ENCODE results near the gene RNF41.

RNF41 gene

GRCh38 chr12:56153678-56154065 is 68.0 kb downstream of the RNF41 start:
- WGBS = 90% methylated on average over 4 of the region's 5 CpGs
- H2AK5ac ChIP-seq (ENCODE audit: low read length, severe bottlenecking) = no peak overlapping the region
- peaks cover 19% of the 10 kb centered on the region for H3K79me1 ChIP-seq (replicated peaks; ENCODE audit: low read length, poor library complexity, severe bottlenecking)
- no peak overlapping the region for H3K4me2 ChIP-seq (ENCODE audit: low read length, poor library complexity, severe bottlenecking)
- no peak overlapping the region for H4K91ac ChIP-seq (ENCODE audit: low read length)
- H3K9ac ChIP-seq (ENCODE audit: low read length) = peak overlapping the region; percentile 98
- H3K4ac ChIP-seq (ENCODE audit: low read depth in 1 of 2, low read length in 2 of 2) = no peak overlapping the region
- H3K27ac ChIP-seq (ENCODE audit: low read length, poor library complexity, severe bottlenecking) = no peak overlapping the region
- no peak for DNase-seq
- no peak overlapping the region for H3K18ac ChIP-seq (ENCODE audit: low read depth in 1 of 2, low read length in 2 of 2)
- H2BK120ac ChIP-seq (ENCODE audit: low read depth, low read length) = no peak overlapping the region
- no peak overlapping the region for H4K8ac ChIP-seq (ENCODE audit: low read length)
- H3K36me3 ChIP-seq (ENCODE audit: control insufficient read depth in 1 of 2, insufficient read depth in 2 of 2, low read depth in 1 of 2, low read length in 2 of 2) = peaks cover 16 to 19% of the 10 kb centered on the region in 2 experiments
- H3K14ac ChIP-seq (ENCODE audit: low read length in 2 of 2) = no peak overlapping the region
- H3K23ac ChIP-seq (ENCODE audit: low read length in 2 of 2) = no peak overlapping the region
- H2BK15ac ChIP-seq (ENCODE audit: low read depth, poor library complexity, severe bottlenecking) = no peak overlapping the region
- no peaks in the 10 kb centered on the region for H3K27me3 ChIP-seq (ENCODE audit: control insufficient read depth in 1 of 2, insufficient read depth in 1 of 2, low read length in 2 of 2)
- H3K4me1 ChIP-seq (ENCODE audit: control insufficient read depth, insufficient read depth, low read depth, low read length) = peaks cover 13% of the 10 kb centered on the region
- no peaks in the 10 kb centered on the region for H3K9me3 ChIP-seq (ENCODE audit: control insufficient read depth, low read length)
- no peak overlapping the region for H2BK12ac ChIP-seq (ENCODE audit: low read length in 2 of 2)
- H2AFZ ChIP-seq (ENCODE audit: low read depth, low read length) = no peak overlapping the region
- H3K4me3 ChIP-seq (ENCODE audit: insufficient read depth in 1 of 2, low read depth in 1 of 2, low read length in 2 of 2) = peak overlapping the region in 1 of 2 experiments; percentile 93
- no peak overlapping the region for H2BK5ac ChIP-seq (ENCODE audit: low read depth, low read length, poor library complexity, severe bottlenecking)

- Histone ChIP-seq H4K8ac (ENCODE audit: low read length) (peak overlapping the region; percentile 76), H3K23ac (ENCODE audit: low read length in 2 of 2) (peak overlapping the region; percentile 16 to 53), H3K27ac (ENCODE audit: low read length, poor library complexity, severe bottlenecking) (no peak overlapping the region), H2BK5ac (ENCODE audit: low read depth, low read length, poor library complexity, severe bottlenecking) (no peak overlapping the region), H4K91ac (ENCODE audit: low read length) (peak overlapping the region; percentile 70), H3K9me3 (ENCODE audit: control insufficient read depth, low read length) (no peaks in the 10 kb centered on the region), H3K4me3 (ENCODE audit: insufficient read depth in 1 of 2, low read depth in 1 of 2, low read length in 2 of 2) (peak overlapping the region; percentile 54 to 93), H2AK5ac (ENCODE audit: low read length, severe bottlenecking) (peak overlapping the region; percentile 79), H2BK120ac (ENCODE audit: low read depth, low read length) (no peak overlapping the region), H2AFZ (ENCODE audit: low read depth, low read length) (no peak overlapping the region), H3K14ac (ENCODE audit: low read length in 2 of 2) (peak overlapping the region in 1 of 2 experiments; percentile 36), H3K27me3 (ENCODE audit: control insufficient read depth in 1 of 2, insufficient read depth in 1 of 2, low read length in 2 of 2) (no peaks in the 10 kb centered on the region), H3K4ac (ENCODE audit: low read depth in 1 of 2, low read length in 2 of 2) (peak overlapping the region in 1 of 2 experiments; percentile 2), H3K4me1 (ENCODE audit: control insufficient read depth, insufficient read depth, low read depth, low read length) (peaks cover 13% of the 10 kb centered on the region), H3K4me2 (ENCODE audit: low read length, poor library complexity, severe bottlenecking) (peak overlapping the region; percentile 91), H3K18ac (ENCODE audit: low read depth in 1 of 2, low read length in 2 of 2) (peak overlapping the region; percentile 49 to 64), H3K9ac (ENCODE audit: low read length) (peak overlapping the region; percentile 98), H3K36me3 (ENCODE audit: control insufficient read depth in 1 of 2, insufficient read depth in 2 of 2, low read depth in 1 of 2, low read length in 2 of 2) (peaks cover 16 to 19% of the 10 kb centered on the region in 2 experiments), H3K79me1 (replicated peaks; ENCODE audit: low read length, poor library complexity, severe bottlenecking) (peaks cover 19% of the 10 kb centered on the region), H2BK15ac (ENCODE audit: low read depth, poor library complexity, severe bottlenecking) (no peak overlapping the region), H2BK12ac (ENCODE audit: low read length in 2 of 2) (no peak overlapping the region)
- 22% methylated on average over 8 of the region's 8 CpGs for WGBS
- DNase-seq = no peak
Measured at GRCh38 chr12:56152756-56153677, 68.7 kb downstream of the RNF41 start.
